Measurements from ENCODE around the gene JMJD1C. TPM values are rescaled to one million over a fixed set of nuclear protein-coding genes. Genes with fewer than 3 reads are reported as not detected.
A peak's percentile ranks its signal among the peaks of the same experiment; 100 is the strongest.

The JMJD1C gene
- total RNA-seq, 1 donor from 2014 or later = 34.6 TPM

- Histone ChIP-seq H3K4me1 (peaks cover 57% of the 10 kb centered on the region), H3K27ac (replicated peaks) (no peak overlapping the region), H3K27me3 (ENCODE audit: low read depth) (no peaks in the 10 kb centered on the region), H3K9me3 (replicated peaks) (no peaks in the 10 kb centered on the region), H3K36me3 (no peaks in the 10 kb centered on the region), H3K4me3 (no peak overlapping the region)
- DNase-seq = no peak
- no peak for TF ChIP-seq CTCF (IDR thresholded peaks at IDR 0.05; ENCODE audit: borderline replicate concordance)
- intact Hi-C loops (cut with micrococcal nuclease) = no loop called here
Observed at GRCh38 chr10:63224241-63224640, 241.5 kb downstream of the JMJD1C start.

GRCh38 chr10:63221950-63222349 lies 243.8 kb downstream of the JMJD1C start:
- TF ChIP-seq CTCF (IDR thresholded peaks at IDR 0.05; ENCODE audit: borderline replicate concordance) = no peak
- intact Hi-C loops (cut with micrococcal nuclease) = no loop called here
- H3K36me3 ChIP-seq = no peaks in the 10 kb centered on the region
- no peak for DNase-seq
- H3K27me3 ChIP-seq (ENCODE audit: low read depth) = no peaks in the 10 kb centered on the region
- H3K27ac ChIP-seq (replicated peaks) = no peak overlapping the region
- H3K4me3 ChIP-seq = no peak overlapping the region
- H3K4me1 ChIP-seq = peaks cover 48% of the 10 kb centered on the region
- no peaks in the 10 kb centered on the region for H3K9me3 ChIP-seq (replicated peaks)

DNA sequence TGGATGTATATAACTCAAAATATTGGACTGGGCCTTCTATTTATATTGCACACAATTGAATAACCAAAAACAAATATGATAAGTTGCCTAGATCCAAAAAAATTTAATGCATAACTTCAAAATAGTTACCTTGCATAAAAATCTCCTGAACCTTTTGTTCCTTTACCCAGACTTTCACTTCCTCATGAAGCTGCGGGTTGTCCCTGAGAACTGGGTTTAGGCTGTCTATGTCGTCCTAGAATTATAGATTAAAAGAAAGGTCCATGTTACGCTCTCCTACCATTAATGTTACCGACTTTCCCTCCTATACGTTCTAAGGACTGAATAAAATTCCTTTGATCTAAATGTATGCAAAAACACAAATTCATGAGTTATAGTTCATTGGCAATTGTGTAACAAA lies 246.0 kb downstream of the JMJD1C start:
- intact Hi-C loops (cut with micrococcal nuclease) = loop anchor here (10.0 kb wide), 2 partner anchors 45 to 405 kb away; no protein-coding TSS in a partner anchor
- Histone ChIP-seq H3K4me3 (no peak overlapping the region), H3K27me3 (ENCODE audit: low read depth) (no peaks in the 10 kb centered on the region), H3K36me3 (peaks cover 9% of the 10 kb centered on the region), H3K4me1 (peaks cover 46% of the 10 kb centered on the region), H3K27ac (replicated peaks) (no peak overlapping the region), H3K9me3 (replicated peaks) (no peaks in the 10 kb centered on the region)
- no peak for DNase-seq
- TF ChIP-seq CTCF (IDR thresholded peaks at IDR 0.05; ENCODE audit: borderline replicate concordance) = no peak

GRCh38 chr10:63217120-63217605 lies 248.6 kb downstream of the JMJD1C start:
- intact Hi-C loops (cut with micrococcal nuclease) = loop anchor here (10.0 kb wide), 2 partner anchors 48 to 408 kb away; no protein-coding TSS in a partner anchor
- Histone ChIP-seq H3K27ac (replicated peaks) (no peak overlapping the region), H3K9me3 (replicated peaks) (no peaks in the 10 kb centered on the region), H3K27me3 (ENCODE audit: low read depth) (no peaks in the 10 kb centered on the region), H3K36me3 (peaks cover 35% of the 10 kb centered on the region), H3K4me1 (peaks cover 64% of the 10 kb centered on the region), H3K4me3 (no peak overlapping the region)
- DNase-seq = no peak
- TF ChIP-seq CTCF (IDR thresholded peaks at IDR 0.05; ENCODE audit: borderline replicate concordance) = peak; percentile 77

DNA sequence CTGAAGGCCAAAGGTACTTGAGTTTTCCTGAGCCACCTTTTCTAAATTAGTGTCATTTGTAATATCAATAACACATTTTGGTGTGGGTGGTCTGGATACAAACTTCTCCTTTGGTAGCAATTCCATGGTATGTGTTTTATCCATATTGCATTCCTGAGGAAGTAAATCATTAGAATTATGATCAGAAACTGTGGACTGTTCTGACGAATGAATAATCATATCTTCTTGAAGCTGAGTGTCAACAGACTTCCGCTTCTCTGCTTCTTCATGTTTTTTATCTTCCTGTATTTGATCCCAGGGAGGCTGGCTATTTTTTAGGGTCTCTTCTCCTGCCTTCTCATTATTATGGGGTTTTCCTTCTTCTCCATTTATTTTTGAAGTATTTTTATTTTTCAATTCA lies 251.2 kb downstream of the JMJD1C start:
- peaks cover 4% of the 10 kb centered on the region for H3K9me3 ChIP-seq (replicated peaks)
- TF ChIP-seq CTCF (IDR thresholded peaks at IDR 0.05; ENCODE audit: borderline replicate concordance) = no peak
- H3K4me3 ChIP-seq = no peak overlapping the region
- no peaks in the 10 kb centered on the region for H3K27me3 ChIP-seq (ENCODE audit: low read depth)
- H3K36me3 ChIP-seq = peaks cover 43% of the 10 kb centered on the region
- H3K4me1 ChIP-seq = peaks cover 69% of the 10 kb centered on the region
- DNase-seq = no peak
- peak overlapping the region; percentile 27 for H3K27ac ChIP-seq (replicated peaks)
- intact Hi-C loops (cut with micrococcal nuclease) = loop anchor here (10.0 kb wide), 2 partner anchors 50 to 410 kb away; no protein-coding TSS in a partner anchor
